Spleen (tissue), 7 donors: Measurements from ENCODE around the gene CNN2.

Source experiments
- CTCF ChIP-seq, 11 experiments: fragments of 200-600 bp in 7 of 11; fragments of 450-650 bp in 4 of 11; sonication (generic) in 4 of 11; IDR thresholded peaks in 8 of 11; conservative IDR thresholded peaks in 3 of 11; 1 replicate in 7 of 11; 2 replicates in 4 of 11; pipeline versions ENCODE4 v1.4.0 to v1.8.0; 2016 to 2021; ENCODE audit warnings: antibody characterized with exemption in 11 of 11, inconsistent platforms in 4 of 11, mild to moderate bottlenecking in 1 of 11
- POLR2A ChIP-seq, 3 donors: fragments of 450-650 bp; IDR thresholded peaks; one replicate each; pipeline ENCODE4 v1.5.1; 2017; ENCODE audit warnings: antibody characterized with exemption in 3 of 3, mild to moderate bottlenecking in 1 of 3
- POLR2AphosphoS5 ChIP-seq, 3 donors: sonication (generic); formaldehyde crosslinking; IDR thresholded peaks; one replicate each; pipeline ENCODE4 v1.5.1; 2017; ENCODE audit warnings: antibody characterized with exemption in 3 of 3
- donor health status: DM: no; HTN: no; CAD: no; lungs with moderate emphysema.
- donor health status: DM: no; HTN: no; CAD: no.
- donor health status: DM: no; HTN: no; CAD: no.

GRCh38 chr19:1074544-1075283 lies 48.3 kb downstream of the CNN2 start:
- TF ChIP-seq CTCF (IDR thresholded peaks at IDR 0.05 in 8 of 11, conservative IDR thresholded peaks at IDR 0.05 in 3 of 11) = no peak
- no peak for TF ChIP-seq POLR2A (IDR thresholded peaks at IDR 0.05)
- peak; percentile 53 to 79 (median 66) for TF ChIP-seq POLR2AphosphoS5 (IDR thresholded peaks at IDR 0.05)
